HG03469 (cell line): ENCODE measurements around the gene PLCB4.
"Not testable (repeated sequence)": the region's sequence is repeated elsewhere in the genome, so short reads cannot be mapped to it uniquely, and the experiment has no call there.

Experiments used
- ATAC-seq: cut with Tn5 transposase; IDR thresholded peaks from one replicate; pipeline ENCODE4 v1.9.1; 2021; ENCODE audit warnings: mild to moderate bottlenecking, moderate library complexity, moderate number of reproducible peaks; ENCODE audit not compliant: unreplicated experiment

Gene PLCB4

DNA sequence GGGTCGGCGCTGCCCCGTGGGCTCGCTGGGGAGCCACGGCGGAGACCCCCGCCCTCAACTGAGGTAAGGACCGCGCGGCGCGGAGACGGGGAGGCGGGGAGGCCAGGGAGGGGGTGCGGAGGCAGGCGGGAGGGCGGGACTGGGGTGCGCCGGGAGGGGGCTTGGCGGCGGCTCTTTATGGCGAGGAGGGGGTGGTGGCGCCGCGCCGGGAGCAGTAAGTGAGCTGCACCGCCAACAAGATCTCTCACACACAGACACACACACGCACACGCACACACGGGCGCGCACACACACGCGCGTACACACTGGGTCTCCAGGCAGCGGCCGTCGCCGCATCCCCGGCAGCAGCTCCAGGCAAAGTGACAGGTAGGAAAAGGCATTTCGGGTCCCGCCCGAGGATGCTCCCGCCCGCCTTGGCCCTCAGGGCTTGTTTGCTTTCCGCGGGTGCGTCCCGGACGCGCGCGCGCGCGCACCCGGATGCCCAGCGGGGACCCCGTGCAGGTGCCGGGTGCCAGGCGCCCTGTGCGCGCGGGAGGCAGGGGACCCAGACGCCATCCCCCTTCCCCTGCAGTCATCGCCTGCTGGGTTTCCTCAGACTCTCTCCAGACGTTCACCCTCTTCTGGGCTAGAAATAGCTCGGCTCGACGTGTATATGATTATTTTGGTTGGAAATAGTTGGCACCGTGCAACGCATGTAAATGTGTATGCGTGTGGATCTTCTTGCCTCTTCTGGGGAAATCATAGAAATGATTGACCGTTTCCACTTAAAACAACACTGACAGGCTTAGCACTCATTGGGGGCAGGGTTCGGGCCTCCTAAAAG lies at the start of gene PLCB4:
TSS of gene PLCB4 (plus strand) at position 247 of the 823 bp plus-strand sequence. CDS start 238,728 bp downstream, outside the sequence.
- ATAC-seq: no peak

GRCh38 chr20:9019833-9020232 lies 49.1 kb upstream of the PLCB4 start:
- ATAC-seq: no peak

- ATAC-seq: no peak
These were observed 47.7 kb upstream of the PLCB4 start for GRCh38 chr20:9021216-9021615.

DNA sequence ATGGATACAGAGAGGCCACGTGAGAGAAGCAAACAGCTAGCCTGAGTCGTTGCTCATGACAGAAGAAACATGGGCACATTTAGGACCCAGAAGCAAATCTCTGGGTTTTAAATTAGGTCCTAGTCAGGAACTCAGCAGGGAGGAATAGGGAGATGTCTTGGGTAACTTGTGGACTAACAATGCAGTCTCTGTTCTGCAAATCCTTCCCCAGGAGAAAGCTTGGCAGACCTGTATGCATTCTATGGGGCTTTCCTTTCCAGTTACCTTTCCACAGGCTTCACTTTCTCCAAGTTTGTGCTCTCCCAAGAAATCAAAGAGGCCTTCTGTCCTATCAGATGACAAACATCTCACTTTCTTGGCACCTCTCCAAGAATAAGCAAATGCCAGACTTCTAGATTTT lies 47.2 kb upstream of the PLCB4 start:
- ATAC-seq: no peak

- no peak for ATAC-seq
These were observed 46.5 kb upstream of the PLCB4 start for GRCh38 chr20:9022376-9022775.

DNA sequence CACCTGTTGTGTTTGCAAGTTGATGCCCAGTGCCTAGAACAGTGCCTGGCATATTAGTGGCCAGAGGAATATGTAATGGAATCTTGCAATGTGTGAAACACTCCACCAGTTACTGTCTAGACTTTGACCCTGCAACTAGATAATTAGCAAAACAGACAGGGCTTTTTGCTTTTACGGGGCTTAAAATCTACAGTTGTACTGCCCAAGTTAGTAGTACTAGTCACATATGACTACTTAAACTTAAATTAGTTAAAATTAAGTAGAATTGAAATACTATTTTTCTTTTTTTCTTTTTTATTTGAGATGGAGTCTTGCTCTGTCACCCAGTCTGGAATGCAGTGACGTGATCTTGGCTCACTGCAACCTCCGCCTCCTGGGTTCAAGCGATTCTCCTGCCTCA lies 44.3 kb upstream of the PLCB4 start:
- no peak for ATAC-seq

GRCh38 chr20:9025011-9025410 lies 43.9 kb upstream of the PLCB4 start:
- ATAC-seq: no peak

DNA sequence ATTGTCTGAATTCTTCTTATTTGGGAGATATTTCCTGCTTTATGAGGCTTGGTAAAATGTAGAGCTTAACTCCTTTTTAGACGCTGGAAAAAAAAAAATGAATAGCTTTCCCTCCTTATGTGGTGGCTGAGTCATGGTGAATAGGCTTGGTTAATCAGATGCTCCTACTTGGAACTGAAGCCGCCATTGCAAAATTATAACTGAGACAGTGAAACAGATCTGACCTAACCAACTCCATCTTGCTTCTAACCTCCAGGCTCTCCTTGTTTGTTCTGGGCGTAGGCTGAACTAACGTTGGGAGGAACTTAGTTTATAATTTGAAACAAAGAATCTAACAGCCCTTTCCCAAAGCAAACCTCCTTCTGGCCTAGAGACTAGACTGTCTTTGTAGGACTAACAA lies 43.2 kb upstream of the PLCB4 start:
- no peak for ATAC-seq

DNA sequence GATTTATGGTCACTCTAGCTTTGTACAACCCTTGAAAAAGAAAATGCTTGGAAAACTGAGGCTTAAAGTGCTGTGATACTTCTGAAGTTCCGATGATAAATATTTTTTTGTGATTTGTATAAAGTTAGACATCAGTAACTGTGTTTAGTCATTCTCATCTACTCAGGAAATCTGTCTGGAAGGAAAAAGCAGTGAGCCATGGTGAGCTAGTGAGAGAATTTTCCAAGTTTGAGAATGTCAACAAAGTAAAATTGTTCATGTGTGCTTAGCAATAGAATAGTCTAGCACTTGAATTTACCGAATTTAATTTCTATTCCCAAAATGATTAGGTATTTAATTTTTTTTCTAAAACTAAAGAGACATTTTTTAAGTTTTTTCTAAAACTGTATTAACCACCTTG lies 41.3 kb upstream of the PLCB4 start:
- no peak for ATAC-seq

DNA sequence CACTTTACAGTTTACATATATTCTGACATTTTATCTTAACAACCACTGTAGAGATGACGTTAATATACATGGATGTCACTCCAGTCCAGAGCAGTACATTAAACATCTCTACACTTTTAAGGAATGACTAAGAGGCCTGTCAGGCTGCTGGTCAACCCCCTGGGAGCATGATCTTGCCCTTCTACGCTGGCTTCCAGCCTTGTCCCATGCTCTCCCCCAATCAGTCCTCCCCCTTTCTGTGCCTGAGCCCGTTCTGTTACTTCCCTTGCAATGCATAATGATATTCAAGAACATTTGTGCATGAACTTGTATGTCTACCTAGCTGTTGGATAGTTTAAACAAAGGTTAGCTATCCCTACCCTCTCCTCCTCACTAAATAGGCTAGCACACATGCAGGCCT lies 40.5 kb upstream of the PLCB4 start:
- ATAC-seq: no peak

GRCh38 chr20:9031991-9032390 lies 36.9 kb upstream of the PLCB4 start:
- ATAC-seq: no peak

- no peak for ATAC-seq
These were observed 36.1 kb upstream of the PLCB4 start for GRCh38 chr20:9032758-9033157.

DNA sequence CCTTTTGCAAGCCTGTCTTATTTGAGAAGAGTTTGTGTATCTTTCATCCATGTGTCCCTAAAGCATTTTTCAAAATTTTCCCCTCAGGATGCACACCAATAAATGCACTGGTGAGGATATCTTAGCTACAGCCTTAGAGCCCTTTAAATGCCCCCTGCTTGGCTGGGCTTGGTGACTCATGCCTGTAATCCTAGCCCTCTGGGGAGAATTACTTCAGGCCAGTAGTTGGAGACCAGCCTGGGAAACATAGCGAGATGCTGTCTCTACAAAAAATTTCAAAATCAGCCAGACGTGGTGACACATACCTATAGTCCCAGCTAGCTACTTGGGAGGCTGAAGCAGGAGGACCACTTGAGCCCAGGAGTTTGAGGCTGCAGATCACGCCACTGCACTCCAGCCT lies 33.8 kb upstream of the PLCB4 start:
- no peak for ATAC-seq

- no peak for ATAC-seq
These were observed 32.3 kb upstream of the PLCB4 start for GRCh38 chr20:9036593-9036992.

DNA sequence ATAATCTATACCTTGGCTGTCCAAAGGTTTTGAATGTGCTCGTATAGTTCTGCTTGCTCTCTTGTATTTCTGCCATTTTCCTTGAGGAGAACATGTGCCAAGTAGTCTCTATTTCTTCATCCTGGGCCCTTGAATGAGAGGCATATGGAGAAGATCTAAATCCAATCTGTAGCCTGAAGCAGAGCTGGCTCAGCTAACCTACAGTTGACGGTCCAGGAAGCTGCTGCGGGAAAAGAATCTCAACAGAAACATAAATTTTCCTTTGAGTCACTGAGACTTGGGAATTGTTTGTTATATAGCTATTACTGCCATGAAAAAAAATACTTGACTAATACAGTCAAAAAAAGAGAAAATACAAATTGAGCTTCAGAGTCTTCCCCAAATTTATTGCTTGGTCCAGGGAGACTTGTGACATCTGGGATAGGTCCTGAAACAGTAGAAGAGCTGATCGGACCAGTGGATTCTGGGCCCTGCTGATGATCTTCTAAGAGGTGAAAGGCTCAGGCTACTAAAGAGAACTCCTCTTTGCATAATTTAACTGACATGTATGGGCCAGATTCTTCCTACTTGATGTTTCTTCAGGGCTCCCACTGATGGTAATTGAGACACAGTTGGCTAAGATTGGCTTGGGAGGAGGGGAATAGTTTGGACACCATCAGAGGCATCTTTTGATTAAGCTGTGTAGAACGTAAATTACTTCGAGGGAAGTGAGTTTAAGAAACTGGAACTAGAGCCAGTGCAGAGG lies 29.9 kb upstream of the PLCB4 start:
- no peak for ATAC-seq

GRCh38 chr20:9040863-9041524 lies 27.9 kb upstream of the PLCB4 start:
- no peak for ATAC-seq

DNA sequence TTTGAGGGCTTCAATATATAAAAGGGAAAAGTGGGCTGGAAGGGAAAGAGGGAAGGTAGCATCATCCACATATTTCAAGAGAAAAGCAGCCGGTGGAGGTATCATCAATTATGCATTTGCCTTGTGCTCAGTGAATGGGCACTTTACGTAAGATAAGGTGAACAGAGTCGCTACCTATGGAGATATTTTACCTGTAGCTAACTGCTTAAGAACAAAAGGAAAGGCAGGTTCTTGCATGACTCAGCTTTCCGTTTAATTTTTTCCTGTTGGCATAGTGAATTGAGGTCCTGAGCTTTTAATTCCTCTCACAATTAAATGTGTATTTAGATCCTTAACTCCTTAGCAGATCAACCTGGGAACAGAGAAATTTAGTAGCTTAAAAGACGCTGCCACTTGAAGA lies 25.5 kb upstream of the PLCB4 start:
- ATAC-seq: no peak

- ATAC-seq: not testable (repeated sequence)
These were observed 21.0 kb upstream of the PLCB4 start for GRCh38 chr20:9047928-9048327.

GRCh38 chr20:9051508-9051907 lies 17.4 kb upstream of the PLCB4 start:
- ATAC-seq: no peak

DNA sequence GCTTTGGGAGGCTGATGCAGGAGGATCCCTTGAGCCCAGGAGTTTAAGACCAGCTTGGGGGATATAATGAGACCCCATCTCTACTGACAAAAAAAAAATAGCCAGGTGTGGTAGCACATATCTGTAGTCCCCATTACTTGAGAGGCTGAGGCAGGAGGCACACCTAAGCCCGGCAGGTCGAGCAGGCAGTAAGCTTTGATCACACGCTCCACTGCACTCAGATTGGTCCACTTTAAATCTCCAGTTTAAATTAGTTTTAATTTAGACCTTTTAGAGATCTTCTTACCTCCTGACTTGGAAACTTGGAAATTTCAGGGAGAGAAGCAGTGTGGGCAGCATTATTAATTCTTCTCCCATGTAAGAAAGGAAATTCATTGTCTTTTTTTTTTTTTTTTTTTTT lies 16.8 kb upstream of the PLCB4 start:
- ATAC-seq: no peak

DNA sequence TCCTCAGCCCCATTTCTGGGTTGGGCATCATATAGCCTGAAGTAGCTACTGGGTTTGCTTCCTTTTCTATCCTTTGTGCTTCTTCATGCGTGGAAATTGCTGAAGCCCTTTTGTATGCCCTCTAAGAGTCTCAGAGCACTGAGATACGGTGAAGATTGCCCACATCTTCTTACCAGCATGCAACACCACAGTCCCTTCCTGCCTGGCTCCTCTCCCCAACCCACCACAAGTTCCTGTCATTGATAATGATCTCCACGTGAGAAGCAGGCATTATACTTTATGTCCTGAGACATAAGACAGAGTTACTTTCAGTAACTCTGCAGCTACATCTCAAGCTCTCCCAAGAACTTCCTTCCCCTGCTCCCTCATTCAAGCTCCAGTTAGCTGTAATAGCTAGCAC lies 15.8 kb upstream of the PLCB4 start:
- no peak for ATAC-seq

DNA sequence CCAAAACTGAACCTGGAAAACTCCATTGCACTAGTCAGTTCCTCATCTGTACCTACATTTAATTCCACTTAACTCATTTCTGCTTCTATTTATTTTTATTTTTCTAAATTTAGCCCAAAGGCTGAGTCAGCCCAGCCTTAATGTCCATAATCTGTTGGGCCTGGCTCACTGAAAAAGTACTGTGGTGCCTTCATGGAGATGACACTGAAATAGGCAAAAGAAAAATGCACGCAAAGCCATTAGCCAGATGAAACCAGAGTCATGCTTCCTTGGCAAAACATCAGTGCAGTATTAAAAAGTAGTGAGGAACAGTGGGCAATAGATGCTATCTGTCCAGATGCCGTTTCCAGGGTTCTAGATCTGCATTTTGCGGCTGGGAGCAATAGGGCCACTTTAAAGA lies 14.7 kb upstream of the PLCB4 start:
- ATAC-seq: no peak
